Non-pigmented ciliary epithelial cell (primary cell): ENCODE results near the gene TSPEAR.
"Not testable (repeated sequence)": the region's sequence is repeated elsewhere in the genome, so short reads cannot be mapped to it uniquely, and the experiment has no call there.

ENCODE experiments used
- DNase-seq: peaks from one replicate; pipeline ENCODE4 v3.0.0-alpha.2; 2010; ENCODE audit warnings: low read depth

The TSPEAR gene

DNA sequence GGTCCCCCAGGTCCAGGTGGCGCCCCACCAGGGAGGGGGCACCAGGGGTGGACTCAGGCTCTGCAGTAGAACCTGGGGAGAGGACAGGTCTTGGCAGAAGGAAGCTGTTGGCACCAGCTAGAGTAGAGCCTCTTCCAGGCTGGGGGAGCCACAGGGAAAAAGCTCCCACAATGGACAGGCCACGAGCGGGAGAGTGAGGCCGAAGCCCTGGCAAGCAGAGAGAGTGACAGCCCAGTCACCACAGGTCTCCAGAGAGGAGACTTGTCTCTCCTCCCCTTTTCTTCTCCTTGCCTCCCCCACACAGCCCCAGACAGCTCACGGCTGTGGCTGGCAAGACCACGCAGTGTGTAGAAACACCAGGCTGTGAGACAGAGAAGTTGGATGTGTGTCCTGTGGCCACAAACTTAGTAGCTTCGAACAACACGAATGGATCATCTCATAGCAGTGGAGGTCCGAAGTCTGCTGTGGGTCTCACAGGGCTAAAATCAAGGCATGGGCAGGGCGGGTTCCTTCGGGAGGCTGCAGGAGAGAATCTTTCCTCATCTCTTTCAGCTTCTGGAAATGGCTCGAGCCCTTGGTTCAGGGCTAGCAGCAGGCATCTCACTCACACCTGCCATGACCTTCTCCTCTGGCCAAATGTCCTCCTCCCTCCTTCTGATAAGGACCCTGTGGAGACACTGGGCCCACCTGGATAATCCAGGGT is 60.2 kb downstream of the TSPEAR start:
- DNase-seq: no peak

DNA sequence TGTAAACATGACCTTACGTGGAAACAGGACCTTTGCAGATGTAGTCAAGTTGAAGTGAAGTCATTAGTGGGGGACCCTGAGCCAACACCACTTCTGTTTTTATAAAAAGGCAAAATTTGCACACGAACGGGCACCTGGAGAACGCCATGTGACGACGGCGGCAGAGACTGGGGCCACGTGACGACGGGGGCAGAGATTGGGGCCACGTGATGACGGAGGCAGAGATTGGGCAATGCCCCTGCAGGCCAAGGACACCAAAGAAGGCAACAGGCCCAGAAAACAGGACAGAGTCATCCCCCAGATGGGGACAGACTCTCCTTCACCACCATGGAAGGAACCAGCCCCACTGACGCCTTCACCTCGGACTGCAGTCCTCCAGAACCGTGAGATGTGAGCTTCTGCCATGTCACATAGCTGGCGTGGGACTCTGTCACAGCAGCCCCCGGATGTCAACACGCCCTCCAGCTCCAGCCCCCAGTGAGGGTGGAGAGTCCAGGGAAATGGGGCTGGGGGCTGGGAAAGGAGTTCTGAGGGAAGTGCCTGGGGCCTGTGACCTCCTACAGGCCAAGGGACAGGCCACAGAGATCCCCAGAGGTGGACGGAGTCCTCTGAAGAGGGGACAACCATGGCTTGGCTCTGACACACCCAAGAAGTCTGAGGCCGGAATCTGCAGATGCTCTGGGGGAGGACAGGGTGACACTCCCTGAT is 61.0 kb downstream of the TSPEAR start:
- DNase-seq: no peak

DNA sequence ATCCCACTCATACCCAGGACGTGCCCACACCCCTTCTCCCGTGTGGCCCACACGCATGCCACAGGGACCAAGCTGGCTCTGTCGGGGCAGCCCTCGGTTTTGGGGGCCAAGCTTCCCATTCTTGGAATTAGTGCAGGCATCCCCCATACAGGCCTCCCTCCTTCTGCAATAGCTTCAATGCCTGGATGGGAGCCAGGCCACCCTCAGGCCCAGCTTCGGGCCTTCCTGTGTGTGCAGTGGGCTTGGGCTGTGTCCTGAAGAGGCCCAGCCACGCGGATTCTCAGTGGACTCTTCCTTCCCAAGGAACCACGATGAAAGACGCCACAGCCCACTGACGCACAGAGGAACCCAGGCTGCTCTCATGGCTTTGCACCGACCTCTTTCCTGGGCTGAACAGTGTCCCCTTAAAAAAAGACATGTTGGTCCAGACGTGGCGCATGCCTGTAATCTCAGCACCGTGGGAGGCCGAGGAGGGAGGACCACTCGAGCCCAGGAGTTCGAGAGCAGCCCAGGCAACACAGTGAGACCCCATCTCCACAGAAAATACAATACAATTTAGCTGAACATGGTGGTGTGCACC is 61.8 kb downstream of the TSPEAR start:
- DNase-seq: no peak

DNA sequence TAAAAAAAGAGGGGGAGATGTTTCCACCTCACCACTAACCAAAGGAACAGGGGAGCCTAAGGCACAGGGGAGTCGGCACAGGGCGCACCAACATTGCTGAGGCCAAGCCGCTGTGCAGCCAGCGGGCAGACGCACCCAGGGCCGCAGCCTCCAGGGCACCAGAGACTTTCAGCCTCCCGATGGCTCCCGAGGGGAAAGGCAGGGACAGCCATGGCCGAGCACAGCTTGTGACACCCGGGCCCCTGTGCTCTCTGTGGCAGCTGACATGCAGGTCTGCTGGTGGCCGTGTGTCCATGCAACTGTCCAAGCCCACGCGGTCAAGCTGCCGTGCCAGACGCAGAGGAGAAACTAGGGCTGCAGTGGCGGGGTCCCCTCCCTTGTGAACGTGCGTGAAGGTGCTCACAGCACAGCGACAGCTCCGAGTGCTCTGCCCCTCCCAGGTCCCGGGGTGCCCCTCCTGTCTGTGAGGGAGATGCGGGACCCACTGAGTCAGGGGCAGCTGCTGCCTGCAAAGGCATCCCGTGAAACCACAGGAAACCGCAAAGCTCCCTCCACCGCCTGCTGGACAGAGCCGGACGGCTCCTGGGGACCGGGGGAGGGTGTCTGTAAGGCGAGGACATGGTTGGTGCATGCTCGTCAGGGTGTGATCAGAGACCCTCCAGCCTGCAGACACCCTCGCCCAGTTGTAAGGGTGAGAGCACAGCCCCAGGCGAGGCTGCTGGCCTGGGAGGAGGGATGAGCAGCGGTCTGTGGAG is 62.6 kb downstream of the TSPEAR start:
- DNase-seq: no peak

DNA sequence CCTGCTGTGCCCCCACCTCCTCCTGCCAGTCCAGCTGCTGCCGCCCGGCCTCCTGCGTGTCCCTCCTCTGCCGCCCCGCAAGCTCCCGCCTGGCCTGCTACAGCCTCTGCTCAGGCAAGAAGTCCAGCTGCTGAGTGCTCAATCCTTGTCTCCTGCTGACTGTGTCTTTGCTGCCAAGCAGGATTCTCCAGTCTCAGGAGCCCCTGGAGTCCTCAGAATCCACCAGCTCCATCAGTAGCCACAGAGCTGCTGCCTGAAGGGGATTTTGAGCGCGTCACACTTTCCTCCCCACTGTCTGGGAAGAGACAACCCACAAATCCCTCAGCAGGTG is 64.2 kb downstream of the TSPEAR start:
- DNase-seq: no peak

DNA sequence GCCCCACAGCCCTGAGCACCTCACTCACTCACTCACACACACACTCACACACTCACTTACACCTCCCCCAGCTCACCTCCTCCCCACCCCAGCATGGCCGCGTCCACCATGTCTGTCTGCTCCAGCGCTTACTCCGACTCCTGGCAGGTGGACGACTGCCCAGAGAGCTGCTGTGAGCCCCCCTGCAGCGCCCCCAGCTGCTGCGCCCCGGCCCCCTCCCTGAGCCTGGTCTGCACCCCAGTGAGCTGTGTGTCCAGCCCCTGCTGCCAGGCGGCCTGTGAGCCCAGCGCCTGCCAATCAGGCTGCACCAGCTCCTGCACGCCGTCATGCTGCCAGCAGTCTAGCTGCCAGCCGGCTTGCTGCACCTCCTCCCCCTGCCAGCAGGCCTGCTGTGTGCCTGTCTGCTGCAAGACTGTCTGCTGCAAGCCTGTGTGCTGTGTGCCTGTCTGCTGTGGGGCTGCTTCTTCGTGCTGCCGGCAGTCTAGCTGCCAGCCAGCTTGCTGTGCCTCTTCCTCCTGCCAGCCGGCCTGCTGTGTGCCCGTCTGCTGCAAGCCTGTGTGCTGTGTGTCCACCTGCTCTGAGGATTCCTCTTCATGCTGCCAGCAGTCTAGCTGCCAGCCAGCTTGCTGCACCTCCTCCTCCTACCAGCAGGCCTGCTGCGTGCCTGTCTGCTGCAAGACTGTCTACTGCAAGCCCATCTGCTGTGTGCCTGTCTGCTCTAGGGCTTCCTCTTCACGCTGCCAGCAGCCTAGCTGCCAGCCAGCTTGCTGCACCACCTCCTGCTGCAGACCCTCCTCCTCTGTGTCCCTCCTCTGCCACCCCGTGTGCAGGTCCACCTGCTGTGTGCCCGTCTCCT is 64.8 kb downstream of the TSPEAR start, which contains the start of gene KRTAP10-11:
KRTAP10-11 (plus strand) TSS at position 49 of the 856 bp plus-strand sequence; CDS start at position 94, 45 bp downstream.
- DNase-seq: not testable (repeated sequence)

DNA sequence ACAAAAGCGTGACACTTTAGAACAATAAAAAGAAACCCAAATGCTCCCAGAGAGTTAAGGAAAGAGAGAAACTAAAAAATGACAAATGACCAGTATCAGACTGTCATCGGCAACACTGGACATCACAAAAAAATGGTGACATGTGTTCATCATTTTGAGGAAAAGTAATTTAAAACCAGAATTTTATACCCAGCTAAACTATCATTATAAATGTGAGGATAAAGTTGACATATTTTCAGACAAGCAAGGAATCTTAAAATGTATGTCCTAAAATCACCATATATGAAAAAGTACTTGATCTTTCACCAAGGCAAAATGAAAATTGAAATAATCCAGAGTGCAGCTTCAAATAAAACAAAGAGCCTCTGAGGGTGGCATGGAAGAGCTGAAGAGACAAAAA is 66.5 kb downstream of the TSPEAR start:
- no peak for DNase-seq

DNA sequence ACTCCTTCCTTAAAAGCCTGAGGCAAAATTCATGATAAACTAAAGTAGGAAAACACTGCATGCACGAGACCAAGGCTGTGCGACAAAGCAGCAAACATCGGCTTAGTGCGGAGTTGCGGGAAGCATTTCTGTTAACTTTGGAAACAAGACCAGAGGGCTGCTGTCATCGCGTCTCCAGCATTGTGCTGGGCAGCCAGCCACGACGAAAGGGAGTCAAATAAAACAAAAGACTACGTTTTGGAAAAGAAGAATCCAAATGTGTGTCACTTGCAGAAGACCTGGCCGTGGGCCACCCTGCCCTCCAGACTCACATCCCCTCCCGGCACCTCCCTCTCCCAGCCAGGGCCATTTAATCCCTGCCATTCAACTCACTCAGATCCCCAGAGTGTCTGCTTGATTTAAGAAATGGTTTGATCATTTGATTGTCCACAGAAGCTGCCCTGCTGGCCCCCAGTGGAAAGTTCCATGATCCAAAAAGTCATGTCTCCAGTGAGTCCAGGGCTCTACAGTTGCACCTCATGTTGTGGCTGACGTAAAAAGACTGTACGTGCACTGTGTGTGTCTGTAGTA is 67.5 kb downstream of the TSPEAR start:
- no peak for DNase-seq

DNA sequence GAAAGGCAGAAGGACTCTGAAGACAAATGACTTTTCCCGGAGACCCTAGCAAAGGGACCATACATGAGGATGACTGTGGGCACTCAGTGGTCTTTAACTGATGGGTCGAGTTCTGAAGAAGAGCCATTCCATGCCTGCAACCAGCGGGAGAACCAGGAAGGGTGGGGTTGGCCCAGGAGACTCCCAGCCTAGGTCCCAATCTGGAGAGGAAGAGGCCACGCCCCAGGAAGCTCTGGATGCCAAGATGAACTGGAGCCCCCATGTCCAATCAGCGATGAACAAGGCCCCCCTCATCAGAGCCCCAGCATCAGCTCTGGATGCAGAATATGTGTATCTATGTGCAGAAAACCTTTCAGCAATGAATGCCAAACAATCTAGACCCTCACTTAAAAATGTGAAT is 70.6 kb downstream of the TSPEAR start:
- no peak for DNase-seq

DNA sequence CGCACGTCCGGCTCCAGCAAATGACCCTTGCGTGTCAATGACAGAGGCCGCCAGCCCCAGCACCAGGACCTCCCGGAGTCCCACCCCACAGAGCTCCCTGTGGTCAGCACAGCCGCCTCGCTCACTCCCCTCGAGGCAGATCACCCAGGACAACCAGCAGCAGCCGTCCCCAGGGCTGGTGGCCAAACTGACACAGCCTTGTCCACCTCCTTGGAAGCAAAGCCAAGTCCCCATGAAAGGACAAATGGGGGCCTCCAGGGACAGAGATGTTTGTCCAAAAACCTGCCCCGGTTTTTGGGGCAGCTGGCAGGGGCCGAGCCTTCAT is 72.1 kb downstream of the TSPEAR start:
- no peak for DNase-seq

DNA sequence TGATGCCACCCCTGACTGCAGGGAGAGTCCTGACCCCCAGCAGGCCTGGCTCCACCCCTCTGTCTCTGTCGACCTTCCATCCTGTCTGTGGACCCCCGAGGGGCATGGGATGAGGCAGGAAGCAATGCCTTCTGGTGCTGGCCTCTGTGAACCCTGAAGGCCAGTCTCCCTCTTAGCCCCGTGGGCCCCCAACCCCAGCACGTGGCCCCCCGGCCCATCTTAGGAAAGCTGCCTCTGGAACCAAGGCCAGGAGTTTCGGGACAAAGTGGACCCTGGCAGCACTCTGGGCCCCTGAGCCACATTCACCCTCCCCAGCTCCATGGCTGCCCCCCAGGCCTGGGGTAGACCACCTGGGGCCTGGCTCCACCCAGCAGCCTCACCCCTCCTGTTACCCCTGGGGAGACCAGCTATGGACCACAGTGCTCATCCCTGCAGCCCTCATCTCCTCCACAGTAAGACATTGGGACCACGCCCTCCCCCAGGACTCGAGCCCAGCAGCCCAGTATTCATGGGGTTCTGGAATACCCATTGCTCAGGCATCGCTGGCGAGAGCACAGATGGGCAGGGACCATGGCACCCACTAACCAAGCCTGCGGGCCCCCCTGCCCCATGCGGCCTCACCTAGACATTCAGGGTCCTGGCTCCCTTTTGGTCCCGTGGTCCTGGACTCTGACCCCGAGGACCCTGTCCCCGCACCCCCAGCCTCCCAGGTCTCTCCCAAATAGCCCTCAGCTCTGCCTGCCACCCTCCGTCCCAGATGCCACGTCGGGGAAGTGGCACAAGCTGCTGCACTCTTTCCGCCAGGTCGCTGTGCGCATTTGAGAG is 72.7 kb downstream of the TSPEAR start:
- DNase-seq: not testable (repeated sequence)

DNA sequence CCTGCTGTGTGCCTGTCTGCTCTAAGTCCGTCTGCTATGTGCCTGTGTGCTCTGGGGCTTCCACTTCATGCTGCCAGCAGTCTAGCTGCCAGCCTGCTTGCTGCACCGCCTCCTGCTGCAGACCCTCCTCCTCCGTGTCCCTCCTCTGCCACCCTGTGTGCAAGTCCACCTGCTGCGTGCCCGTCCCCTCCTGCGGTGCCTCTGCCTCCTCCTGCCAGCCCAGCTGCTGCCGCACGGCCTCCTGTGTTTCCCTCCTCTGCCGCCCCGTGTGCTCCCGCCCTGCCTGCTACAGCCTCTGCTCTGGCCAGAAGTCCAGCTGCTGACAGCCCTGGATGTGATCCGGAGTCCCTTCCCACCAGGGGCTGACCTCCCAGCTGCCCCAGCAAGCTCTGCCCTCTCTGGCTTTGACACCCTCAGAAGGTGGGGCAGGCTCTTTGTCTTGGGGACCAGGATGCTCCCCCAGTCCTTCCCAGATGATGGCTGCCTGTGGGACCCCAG is 73.5 kb downstream of the TSPEAR start:
- DNase-seq: not testable (repeated sequence)

DNA sequence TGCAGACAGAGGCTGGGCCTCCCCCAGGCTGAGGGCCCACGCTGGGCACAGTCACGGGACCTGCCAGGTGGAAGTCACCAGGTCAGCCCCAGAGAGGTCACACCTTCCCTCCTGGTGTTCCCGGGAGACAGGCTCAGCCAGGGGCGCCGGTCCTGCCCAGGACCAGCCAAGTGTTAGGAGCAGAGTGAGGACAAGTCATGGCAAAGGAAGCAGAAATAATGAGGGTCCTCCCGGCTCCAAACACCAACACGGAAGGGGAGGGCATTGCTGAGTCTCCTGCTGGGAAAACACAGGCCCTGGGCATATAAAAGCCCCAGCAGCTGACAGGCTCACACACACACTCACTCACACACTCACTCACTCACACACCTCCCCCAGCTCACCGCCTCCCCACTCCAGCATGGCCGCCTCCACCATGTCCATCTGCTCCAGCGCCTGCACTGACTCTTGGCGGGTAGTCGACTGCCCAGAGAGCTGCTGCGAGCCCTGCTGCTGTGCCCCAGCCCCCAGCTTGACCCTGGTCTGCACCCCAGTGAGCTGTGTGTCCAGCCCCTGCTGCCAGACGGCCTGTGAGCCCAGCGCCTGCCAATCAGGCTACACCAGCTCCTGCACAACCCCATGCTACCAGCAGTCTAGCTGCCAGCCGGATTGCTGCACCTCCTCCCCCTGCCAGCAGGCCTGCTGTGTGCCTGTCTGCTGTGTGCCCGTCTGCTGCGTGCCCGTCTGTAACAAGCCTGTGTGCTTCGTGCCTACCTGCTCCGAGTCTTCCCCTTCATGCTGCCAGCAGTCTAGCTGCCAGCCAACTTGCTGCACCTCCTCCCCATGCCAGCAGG is 74.1 kb downstream of the TSPEAR start, which contains the start of gene KRTAP10-10:
KRTAP10-10 (plus strand) TSS at position 339 of the 833 bp plus-strand sequence; CDS start at position 401, 62 bp downstream.
- DNase-seq: no peak

DNA sequence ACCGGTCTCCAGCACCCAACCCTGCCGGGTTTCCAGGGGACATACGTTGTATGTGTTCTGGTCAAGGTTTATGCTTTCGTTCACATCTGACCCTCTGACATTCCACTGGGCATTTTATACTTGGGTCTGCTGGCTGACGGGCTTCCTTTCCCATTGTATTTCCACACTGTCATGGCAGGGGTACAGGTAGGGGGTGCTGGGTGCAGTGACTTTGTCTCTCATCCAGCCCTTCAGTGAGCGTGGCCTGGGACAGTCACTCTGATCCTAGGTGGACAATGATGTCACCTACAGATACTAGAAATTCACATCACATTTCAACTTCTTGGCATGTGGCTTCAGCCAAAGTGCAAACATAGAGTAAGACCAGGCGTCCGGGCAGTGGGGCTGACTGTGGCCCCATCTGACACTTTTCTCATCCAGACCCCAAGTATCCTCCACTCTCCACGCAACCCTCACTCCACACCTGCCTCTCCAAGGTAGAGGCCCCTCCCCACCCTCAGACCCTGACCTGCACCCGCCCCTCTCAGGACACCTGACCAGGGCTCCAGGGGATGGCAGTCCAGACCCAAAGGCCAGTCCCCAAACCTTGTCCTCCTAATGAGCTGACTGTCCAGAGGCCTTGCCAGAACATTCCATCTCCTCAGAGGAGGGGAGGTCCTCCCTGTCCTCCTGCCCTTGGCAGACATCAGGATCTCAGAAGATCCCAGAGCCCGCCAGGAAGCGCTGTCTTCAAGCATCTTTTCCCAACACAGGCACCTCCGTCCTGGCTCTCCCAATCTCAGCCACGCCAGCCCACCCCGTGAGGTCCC is 75.0 kb downstream of the TSPEAR start:
- no peak for DNase-seq

DNA sequence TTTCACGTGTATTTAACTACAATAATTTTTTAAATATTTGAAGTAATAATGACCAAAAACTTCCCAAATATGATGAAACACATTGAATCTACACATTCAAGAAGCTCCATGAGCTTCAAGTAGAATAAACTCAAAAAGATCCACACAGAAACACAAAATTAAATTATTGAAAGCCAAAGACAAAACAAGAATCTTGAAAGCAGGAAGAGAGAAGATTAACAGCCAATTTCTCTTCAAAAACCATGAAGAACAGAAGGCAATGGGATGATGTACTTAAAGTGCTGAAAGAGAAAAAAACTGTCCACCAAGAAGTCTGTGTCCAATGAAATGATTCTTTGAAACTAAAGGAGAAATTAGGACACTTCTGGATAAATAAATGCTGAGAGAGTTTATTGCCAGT is 79.3 kb downstream of the TSPEAR start:
- no peak for DNase-seq

DNA sequence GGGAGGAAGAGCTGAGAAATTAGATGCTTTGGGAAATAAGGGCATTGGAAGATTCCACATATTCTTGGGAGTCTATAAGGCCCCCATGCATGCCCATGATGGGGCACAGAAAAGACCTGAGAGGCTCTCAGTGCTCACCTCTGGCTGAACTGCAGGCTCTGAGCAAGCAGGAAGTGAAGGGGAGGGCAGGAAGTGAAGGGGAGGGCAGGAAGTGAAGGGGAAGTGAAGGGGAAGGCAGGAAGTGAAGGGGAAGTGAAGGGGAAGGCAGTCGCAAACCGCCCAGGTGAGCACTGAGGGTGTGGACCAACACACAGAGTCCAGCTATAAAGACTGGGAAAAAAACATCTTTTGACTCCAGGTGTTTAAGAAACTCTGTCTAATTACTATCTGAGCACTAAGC is 80.9 kb downstream of the TSPEAR start:
- DNase-seq: no peak

DNA sequence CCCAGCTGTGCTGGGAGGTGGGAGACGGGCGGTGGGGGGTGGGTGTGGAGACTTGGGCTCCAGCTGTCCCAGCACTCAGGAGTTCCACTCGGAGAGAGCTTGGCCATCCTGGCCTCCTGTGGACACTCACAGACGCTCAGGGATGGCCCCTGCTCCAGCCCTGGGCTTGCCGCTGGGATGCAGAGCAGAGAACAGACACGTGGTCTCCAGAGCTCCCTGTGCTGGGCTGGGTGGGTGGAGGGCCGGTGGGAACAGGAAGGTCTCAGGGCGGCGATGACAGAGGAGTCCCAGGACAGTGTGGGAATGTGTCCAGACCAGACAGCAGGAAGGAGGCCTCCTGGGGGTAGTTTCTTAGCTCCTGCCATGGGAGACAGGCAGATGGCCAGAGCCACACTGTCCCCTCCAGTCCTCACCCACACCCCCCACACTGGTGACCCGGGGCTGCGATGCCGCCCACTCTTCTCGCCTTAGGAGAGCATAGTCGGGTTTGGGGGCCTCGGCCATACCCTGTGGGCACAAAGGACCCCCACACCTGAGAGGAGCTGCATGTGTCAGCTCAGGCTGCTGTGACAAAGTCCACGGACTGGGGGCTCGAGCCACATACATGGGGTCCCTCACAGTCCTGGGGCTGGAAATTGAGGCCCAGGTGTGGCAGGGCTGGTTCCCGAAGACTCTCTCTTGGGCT is 82.5 kb downstream of the TSPEAR start:
- DNase-seq: no peak

DNA sequence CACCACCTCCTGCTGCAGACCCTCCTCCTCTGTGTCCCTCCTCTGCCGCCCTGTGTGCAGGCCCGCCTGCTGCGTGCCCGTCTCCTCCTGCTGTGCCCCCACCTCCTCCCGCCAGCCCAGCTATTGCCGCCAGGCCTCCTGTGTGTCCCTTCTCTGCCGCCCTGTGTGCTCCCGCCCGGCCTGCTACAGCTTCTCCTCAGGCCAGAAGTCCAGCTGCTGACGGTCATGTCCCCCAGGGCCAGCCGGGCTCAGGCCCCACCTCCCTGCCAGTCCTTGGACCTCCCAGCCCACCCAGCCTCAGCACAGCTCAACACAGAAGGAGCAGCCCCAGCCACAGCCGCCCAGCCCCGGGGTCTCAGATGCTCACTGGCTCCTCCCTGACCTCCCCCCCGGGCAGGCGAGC is 83.5 kb downstream of the TSPEAR start:
- not testable (repeated sequence) for DNase-seq
